ENCODE data around the gene SLC36A3. TPM values are rescaled to one million over a fixed set of nuclear protein-coding genes. Genes with fewer than 3 reads are reported as not detected.

Gene SLC36A3
- total RNA-seq, 1 donor from 2014 or later, result not detected

DNA sequence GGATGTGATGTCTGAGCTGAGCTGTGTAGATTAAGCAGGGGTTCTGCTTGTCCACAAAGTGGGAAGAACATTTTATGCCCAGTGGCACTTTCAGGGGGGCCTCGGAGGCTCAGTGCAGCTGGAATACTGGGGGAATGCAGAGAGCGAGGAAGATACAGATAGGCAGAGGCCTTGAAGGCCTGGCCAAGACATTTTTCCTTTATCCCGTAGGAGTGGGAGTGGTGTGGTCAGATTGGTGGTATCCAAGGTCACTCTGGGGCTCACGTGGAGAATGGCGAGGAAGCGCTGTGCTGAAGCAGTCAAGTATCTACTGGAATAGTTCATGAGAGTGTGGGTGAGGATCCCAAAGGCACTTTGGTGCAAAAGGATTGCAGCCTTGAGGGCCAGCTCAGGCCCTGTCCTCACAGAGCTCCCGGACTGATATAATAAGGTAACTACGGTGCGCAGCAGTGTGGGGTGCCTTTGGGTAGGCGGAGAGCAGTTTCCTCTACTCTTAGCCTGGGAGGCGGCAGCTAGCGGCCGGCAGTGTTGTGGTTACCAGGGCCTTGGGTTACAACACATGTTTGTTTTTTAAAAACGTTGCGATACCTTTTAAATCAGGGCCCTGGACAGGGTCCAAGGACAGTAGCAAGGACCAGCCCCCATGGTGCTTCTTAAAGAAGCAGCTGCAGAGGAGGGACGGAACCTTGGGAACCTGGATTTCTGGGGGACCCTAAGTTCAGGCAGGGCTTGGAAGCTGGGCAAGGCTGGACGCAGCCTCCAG lies 68.9 kb downstream of the SLC36A3 start:
- Mint-ChIP-seq H3K27ac (no peak overlapping the region), H3K4me3 (ENCODE audit: low read depth) (no peak overlapping the region), H3K36me3 (ENCODE audit: insufficient read depth) (no peaks in the 10 kb centered on the region), H3K4me1 (ENCODE audit: low read depth) (no peaks in the 10 kb centered on the region), H3K9me3 (ENCODE audit: low read depth) (no peaks in the 10 kb centered on the region), H3K27me3 (peaks cover 6% of the 10 kb centered on the region)
- TF ChIP-seq, protein P1, sequence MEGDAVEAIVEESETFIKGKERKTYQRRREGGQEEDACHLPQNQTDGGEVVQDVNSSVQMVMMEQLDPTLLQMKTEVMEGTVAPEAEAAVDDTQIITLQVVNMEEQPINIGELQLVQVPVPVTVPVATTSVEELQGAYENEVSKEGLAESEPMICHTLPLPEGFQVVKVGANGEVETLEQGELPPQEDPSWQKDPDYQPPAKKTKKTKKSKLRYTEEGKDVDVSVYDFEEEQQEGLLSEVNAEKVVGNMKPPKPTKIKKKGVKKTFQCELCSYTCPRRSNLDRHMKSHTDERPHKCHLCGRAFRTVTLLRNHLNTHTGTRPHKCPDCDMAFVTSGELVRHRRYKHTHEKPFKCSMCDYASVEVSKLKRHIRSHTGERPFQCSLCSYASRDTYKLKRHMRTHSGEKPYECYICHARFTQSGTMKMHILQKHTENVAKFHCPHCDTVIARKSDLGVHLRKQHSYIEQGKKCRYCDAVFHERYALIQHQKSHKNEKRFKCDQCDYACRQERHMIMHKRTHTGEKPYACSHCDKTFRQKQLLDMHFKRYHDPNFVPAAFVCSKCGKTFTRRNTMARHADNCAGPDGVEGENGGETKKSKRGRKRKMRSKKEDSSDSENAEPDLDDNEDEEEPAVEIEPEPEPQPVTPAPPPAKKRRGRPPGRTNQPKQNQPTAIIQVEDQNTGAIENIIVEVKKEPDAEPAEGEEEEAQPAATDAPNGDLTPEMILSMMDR (IDR thresholded peaks at IDR 0.05; ENCODE audit: unreplicated experiment), result no peak
- no peak for DNase-seq (ENCODE audit: low spot score, unreplicated experiment)

DNA sequence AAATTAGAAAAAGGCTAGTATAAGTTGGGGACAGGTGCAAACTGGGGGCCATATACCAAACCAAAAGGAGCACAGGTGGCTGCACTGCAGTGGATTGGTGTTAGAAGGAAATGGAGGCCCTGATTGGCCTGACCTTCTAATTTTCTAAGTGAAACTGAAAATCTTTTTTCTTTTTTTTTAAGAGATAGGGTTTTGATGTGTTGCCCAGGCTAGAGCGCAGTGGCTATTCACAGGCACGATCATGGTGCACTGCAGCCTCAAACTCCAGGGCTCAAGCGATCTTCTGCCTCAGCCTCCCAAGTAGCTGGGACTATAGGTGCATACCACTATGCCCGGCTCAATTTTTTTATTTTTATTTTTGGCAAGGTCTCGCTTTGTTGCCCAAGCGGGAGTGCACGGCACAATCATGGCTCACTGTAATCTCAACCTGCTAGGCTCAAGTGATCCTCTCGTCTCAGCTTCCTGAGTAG lies 69.9 kb downstream of the SLC36A3 start:
- Mint-ChIP-seq H3K9me3 (ENCODE audit: low read depth) (no peaks in the 10 kb centered on the region), H3K4me3 (ENCODE audit: low read depth) (no peak overlapping the region), H3K27ac (no peak overlapping the region), H3K4me1 (ENCODE audit: low read depth) (no peaks in the 10 kb centered on the region), H3K36me3 (ENCODE audit: insufficient read depth) (no peaks in the 10 kb centered on the region), H3K27me3 (peaks cover 9% of the 10 kb centered on the region)
- TF ChIP-seq, protein P1 (IDR thresholded peaks at IDR 0.05; ENCODE audit: unreplicated experiment), result no peak
- no peak for DNase-seq (ENCODE audit: low spot score, unreplicated experiment)

DNA sequence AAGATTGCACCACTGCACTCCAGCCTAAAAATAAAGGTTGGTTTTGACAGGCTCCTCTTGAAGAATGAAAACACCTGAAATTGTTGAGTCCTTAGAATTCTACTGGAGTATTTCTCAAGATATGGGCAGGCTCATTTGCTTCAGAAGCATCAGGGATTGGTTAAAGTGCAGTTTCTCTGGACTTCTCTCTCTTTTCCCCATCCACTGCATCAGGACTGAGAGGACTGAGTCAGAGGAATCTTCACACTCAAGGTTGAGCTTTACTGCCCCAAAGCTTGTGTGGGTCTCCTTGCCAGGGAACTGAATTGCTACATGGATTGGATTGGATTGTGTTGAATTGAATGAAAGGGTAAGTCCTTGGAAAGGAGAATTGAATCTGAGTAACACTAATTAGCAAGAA lies 72.2 kb downstream of the SLC36A3 start:
- TF ChIP-seq, protein P1 (IDR thresholded peaks at IDR 0.05; ENCODE audit: unreplicated experiment), result no peak
- no peak for DNase-seq (ENCODE audit: low spot score, unreplicated experiment)
- H3K36me3 Mint-ChIP-seq (ENCODE audit: insufficient read depth), result no peaks in the 10 kb centered on the region
- H3K27me3 Mint-ChIP-seq, result peaks cover 9% of the 10 kb centered on the region
- H3K9me3 Mint-ChIP-seq (ENCODE audit: low read depth), result no peaks in the 10 kb centered on the region
- no peaks in the 10 kb centered on the region for H3K4me1 Mint-ChIP-seq (ENCODE audit: low read depth)
- H3K27ac Mint-ChIP-seq, result no peak overlapping the region
- H3K4me3 Mint-ChIP-seq (ENCODE audit: low read depth), result no peak overlapping the region

DNA sequence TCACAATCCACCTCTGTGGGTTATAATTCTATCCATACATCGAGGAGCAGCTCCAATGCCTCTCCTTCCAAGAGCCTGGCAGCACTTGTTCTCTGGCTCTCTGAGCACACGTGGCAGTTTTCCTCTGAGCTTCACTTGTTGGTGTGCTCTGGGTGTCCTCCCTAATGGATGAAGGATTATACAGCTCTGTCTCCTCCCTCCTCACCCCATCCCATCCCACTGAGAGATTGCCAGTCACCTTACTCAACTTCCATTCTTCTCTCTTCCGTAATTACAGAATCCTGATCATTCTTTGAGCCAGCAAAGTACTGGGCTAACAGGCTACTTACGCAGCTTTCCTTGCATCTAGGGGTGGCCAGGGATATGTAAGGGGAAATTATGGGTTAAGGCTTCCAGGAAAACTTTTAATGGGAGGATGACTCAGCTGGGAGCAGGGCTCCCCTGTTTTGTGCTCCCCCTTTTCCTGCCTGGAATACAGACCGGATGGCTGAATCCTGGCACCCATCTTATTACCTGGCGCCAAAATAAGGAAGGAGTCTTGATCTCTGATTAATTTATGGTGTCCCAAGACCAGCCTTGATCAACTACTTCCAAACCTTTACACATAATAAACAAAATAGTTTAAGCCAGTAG lies 73.4 kb downstream of the SLC36A3 start:
- no peaks in the 10 kb centered on the region for H3K36me3 Mint-ChIP-seq (ENCODE audit: insufficient read depth)
- H3K27ac Mint-ChIP-seq, result no peak overlapping the region
- TF ChIP-seq, protein P1 (IDR thresholded peaks at IDR 0.05; ENCODE audit: unreplicated experiment), result no peak
- no peaks in the 10 kb centered on the region for H3K9me3 Mint-ChIP-seq (ENCODE audit: low read depth)
- H3K4me3 Mint-ChIP-seq (ENCODE audit: low read depth), result no peak overlapping the region
- H3K4me1 Mint-ChIP-seq (ENCODE audit: low read depth), result peaks cover 2% of the 10 kb centered on the region
- peaks cover 9% of the 10 kb centered on the region for H3K27me3 Mint-ChIP-seq
- no peak for DNase-seq (ENCODE audit: low spot score, unreplicated experiment)

DNA sequence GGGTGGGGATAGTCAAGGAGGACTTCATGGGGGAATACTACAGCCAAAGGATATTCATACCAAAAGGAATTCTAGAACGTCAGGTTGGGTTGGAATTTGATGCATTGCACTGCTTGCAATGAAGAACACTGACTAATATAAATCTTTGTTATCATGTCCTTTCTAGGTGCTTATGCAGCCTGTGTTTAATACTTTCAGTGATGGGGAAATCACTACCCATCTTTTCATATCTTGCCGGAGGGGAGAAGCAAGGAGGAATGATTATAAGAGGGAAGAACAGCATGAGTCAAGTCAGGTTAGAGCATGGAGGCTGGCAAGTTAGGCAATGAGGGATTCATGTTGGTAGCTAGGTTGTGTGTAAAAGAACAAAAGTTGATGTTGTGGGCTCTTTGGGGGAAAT lies 74.6 kb downstream of the SLC36A3 start:
- H3K4me3 Mint-ChIP-seq (ENCODE audit: low read depth), result no peak overlapping the region
- H3K36me3 Mint-ChIP-seq (ENCODE audit: insufficient read depth), result no peaks in the 10 kb centered on the region
- H3K9me3 Mint-ChIP-seq (ENCODE audit: low read depth), result no peaks in the 10 kb centered on the region
- no peak overlapping the region for H3K27ac Mint-ChIP-seq
- H3K27me3 Mint-ChIP-seq, result peaks cover 9% of the 10 kb centered on the region
- H3K4me1 Mint-ChIP-seq (ENCODE audit: low read depth), result peaks cover 2% of the 10 kb centered on the region
- no peak for DNase-seq (ENCODE audit: low spot score, unreplicated experiment)
- TF ChIP-seq, protein P1 (IDR thresholded peaks at IDR 0.05; ENCODE audit: unreplicated experiment), result no peak

All from progenitor cell of endocrine pancreas (in vitro differentiated cells).